GM19025 (cell line): ENCODE data around the gene SREBF2.

ENCODE experiments used
- ATAC-seq: cut with Tn5 transposase; IDR thresholded peaks from one replicate; pipeline ENCODE4 v1.9.1; 2021; ENCODE audit warnings: mild to moderate bottlenecking, low read depth, moderate library complexity; ENCODE audit not compliant: unreplicated experiment

Gene SREBF2

DNA sequence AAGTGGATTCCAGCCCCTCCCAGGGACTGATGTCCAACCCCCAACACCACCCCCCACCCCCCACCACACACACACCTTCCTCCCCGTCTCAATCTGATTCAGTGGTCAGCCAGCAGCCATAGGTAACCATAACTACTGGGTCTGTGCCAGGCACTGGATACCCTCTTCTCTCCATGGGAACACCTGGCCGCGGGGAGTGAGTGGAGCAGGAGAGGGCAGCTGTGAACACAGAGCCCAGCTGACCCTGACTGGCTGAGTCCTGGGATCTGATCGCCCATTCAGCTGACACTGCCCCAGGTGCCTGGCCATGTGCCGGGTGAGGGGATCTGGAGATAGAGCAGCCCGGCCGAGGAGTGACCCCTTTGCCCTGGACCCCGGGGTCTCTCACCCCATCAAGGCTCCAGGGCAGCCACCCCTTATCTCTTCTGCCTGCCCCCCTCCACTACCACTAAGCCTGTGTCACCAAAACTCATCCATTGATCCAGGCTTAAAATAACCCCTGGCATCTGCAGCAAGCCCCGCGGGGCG, 84.5 kb downstream of the SREBF2 start:
- no peak for ATAC-seq

DNA sequence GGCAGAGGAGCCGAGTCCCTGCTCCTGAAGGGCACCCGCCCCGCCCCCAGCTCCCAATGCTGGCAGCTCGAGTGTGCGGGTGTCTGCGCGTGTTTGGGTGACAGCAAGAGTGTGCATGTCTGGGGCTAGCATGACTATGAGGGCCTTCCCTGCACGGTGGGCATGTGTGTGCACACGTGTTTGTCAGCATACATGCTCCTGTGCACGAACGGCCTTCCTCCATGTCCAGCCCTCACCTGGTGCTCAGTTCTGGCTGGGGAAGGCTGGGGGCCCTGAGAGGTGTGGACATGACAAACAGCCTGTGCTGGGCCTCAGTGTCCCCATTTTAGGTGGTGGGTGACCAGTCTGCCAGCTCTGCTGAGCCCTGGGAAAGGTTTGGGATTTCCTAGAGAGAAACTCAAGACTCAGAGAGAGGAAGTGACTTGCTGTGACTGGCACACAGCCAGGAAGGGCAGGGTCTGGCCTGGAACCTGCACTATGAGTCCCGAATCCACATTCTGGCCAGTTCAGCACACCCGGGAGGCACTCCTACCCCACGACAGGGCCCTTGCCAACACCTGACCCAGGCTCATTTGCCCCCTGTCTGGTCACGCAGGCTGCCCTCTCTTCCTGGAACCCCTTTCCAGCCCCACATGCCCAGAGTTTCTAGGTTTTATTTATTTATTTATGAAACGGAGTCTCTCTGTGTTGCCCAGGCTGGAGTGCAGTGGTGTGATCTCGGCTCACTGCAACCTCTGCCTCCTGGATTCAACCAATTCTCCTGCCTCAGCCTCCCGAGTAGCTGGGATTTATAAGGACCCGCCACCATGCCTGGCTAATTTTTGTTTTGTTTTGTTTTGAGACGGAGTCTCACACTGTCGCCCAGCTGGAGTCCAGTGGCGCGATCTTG, 85.2 kb downstream of the SREBF2 start:
- no peak for ATAC-seq

DNA sequence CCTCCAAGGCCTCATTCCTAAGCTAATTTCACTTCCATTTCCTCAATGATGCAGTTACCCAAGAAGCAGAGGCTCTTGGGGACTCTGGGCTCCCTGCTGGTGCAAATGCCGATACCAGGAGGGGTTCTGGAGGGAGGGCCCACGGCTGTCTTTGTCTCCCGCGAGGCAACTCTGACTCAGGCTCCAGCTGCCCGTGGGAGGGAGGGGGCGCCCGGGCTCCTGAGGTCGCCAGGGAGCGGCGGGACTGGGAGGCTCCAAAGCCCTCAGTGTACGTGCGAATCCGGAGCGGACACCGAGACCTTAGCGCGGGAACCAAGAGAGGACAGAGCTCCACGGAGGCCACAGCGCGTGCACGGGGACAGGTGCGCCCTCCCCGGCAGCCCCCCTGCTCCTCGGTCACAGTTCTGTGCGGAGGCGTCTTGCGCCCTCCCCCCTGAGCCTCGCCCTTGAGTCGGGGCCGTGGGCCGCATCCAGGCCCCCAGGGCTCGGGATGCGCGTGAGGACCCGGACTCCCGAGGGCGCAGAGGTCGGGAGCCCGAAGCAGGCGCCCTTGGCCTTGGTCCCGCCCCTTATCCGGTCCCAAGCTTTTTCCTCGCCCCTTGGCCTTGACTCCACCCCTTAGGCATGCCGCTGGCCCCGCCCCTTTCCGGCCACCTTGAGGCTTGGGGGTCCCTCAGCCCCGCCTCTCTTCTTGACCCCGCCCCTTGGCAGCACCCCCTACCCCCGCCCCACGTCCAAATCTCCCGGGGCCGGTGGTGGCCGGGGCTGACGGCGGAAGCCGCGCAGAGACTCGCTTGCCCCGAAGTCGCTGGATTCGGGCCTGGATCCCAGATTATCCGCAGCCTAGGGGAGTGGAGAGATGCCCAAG, 86.7 kb downstream of the SREBF2 start:
- ATAC-seq = peak; percentile 49

DNA sequence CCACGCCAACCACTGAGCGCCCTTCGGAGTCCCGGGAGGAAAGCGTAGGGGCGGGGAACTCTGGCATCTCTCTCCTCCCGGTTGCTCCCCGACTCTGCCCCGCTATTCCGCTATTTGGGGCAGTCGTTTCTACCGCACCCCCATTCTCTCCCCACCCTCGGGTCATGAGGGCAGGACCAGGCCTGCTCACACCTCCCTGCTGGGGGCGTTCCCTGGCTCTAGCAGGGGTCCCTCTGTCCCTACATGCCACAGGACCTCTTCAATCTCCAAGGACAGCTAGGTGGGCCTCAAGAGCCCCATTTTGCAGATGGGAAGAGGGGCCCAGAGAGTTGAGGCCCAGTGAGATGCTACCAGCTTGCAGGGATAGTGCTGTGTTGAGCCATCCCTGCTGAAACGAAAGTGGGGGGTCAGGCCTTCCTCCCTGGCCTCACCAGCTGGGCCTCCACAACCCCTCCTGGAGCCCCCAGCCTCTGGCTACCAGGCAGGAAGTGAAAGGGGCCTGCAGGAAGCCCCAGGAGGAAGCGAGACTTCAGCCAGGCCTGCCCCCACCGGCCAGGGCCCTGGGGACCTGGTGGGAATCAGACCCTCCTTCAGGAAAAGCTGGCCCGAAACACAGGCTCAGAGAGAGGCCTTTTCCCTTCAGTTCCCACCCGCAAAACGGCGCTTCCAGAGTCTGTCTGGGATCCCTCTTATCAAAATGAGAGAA, 87.5 kb downstream of the SREBF2 start:
- peak; percentile 22 for ATAC-seq

- ATAC-seq = no peak
Observed at GRCh38 chr22:41922328-41922727, 89.4 kb downstream of the SREBF2 start.

- no peak for ATAC-seq
Observed at GRCh38 chr22:41922940-41923594, 90.2 kb downstream of the SREBF2 start.

DNA sequence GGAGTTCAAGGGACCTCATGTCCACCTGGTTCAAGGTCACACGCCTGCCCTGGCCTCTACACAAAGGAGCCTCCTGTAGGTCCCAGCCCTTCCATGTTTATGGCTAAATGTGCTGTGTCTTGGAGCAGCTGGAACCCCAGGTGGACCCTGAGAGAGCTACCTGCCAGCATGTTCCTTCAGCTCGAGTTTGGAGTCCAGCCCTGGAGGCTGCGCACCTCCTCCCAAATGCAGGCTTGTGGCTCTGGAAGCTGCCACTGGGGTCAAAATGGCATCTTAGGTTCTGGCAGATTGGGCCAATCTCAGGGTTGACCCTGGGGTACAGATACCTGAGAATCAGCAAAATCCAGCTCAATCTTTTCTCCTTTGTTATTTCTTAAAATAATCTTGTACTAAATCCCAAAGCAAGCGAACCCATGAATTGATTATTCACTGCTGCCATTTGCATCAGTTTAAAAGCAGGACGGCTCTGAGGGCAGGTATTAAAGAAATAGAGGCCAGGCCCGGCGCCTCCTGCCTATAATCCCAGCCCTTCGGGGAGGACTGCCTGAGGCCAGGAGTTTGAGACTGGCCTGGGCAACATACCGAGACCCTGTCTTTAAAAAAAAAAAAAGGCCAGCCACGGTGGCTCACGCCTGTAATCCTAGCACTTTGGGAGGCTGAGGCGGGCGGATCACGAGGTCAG, 90.8 kb downstream of the SREBF2 start:
- ATAC-seq = no peak

DNA sequence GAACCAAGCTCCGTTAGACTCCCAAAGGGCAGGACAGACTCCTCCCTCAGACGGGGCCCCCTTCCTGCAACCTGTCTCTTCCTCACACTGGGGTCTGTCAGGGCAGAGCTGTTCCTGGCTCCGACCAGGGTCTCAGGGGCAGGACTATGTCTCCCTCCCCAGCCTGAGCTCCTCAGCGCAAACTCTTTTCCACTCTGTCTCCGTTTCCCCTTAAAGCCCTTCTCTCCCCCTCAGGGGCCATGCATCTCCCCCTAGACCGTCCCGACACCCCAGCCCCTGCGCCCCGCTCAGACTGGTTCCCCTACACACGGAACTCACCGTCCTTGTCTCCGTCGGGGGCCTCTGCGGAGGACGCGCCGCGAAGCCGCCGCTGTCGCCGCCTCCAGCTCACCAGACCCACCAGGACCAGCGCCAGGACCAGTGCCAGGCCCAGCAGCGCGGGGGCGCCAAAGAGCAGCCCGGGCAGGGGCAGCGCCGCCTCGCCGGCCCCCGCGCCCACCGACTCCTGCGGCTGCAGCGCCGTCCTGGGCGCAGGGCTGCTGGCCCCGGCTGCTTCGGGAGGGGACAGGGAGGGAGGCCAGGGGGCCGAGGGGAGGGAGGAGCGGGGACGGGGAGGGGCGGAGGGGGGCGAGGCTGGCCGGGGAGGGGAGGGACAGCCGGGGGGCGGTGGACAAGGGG, 93.0 kb downstream of the SREBF2 start:
- peak; percentile 31 for ATAC-seq

- no peak for ATAC-seq
Observed at GRCh38 chr22:41927813-41928212, 94.9 kb downstream of the SREBF2 start.

DNA sequence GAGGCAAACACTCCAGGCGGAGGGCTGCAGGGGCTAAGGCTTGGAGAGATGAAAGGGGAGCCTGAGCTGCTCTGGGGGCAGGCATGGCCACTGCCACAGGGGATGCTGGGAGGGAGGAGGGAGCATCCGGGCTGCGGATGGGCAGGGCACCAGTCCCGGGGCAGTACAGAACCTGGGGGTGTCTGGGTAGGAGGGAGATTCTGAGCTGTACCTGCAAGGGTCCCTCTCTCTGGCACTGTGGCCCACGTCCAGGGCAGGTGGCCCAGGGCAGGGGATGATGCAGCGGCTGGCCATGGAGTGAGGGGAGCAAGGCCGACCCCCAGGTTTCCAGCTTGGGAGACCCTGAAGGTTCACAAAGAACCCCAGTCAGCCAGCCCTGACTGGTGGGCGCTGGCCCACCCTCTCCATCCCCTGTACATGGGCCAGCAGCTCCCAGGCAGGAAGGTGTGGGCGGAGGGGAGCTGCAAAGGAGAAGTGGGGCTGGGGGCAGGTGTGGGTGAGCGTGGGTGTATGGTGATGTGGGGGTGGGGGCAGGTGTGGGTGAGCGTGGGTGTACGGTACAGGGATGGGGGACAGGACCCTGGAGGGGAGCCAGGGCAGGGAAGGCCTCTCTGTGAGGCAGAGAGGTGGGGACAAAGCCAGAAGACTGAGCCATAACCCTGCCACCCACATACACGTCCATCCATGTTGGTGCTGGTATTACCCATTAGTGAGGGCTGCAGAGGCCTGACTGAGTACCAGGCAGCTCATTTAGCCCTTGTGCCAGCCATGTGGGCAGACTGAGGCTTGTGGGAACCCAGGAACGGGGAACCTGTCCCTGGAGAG, 95.9 kb downstream of the SREBF2 start:
- ATAC-seq = no peak

DNA sequence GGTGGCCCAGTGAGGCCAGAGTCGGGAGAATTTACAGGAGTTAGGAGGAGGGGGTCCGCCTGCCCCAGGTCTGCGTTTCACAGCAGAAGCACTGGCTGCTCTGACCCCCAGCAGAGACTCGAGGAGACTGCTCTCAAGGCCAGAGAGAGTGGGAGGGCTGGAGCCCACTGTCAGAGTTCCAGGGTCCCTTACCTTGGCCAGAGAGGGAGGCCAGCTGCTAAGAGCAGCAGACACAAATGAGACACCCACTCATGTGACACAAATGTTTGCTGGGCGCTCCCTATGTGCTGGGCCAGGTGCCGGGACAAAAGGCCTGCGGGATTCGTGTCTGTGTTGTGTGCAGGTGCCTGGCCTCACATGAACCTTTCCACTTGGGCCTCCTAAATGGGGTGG, 96.5 kb downstream of the SREBF2 start:
- no peak for ATAC-seq

GRCh38 chr22:41931701-41932269, 98.9 kb downstream of the SREBF2 start:
- ATAC-seq = no peak

GRCh38 chr22:41932353-41932752, 99.4 kb downstream of the SREBF2 start:
- no peak for ATAC-seq

DNA sequence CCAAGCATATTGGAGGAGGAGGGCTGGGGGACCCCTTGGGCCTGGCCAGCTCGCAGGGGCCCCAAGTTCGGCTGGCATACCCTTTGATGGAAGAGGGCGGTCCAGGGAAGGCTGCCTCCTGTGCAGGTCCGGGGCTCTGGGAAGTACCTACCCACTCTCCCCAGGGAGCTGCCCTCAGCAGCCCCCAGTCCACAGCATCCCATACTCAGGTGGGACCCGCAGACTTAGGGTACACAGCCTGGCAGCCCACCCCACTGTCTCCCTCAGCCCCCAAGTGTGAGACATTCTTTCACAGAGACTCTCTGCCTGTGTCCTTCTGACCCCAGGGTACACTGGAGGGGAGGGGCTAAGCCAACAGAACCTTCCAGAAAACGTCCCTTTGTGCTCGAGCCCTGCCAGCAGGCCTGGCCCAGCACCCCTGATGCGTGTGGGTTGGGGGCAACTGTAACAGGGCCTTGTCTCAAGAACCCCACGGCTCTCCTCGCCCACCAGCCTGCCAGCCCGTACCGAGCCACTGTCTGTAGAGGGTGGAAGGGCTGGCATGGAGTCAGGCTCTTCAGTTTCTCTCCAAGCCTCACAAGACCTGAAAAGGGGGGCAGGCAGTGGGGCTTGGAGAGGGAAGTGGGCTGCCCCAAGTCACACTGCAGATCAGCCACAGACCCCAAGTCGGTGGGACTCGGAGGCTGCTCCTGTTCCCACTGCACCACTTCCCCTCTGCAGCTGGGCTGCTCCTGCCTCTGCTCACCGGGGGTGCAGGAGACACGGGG, 100.7 kb downstream of the SREBF2 start:
- ATAC-seq = no peak

- ATAC-seq = no peak
Observed at GRCh38 chr22:41934284-41935014, 101.5 kb downstream of the SREBF2 start.

GRCh38 chr22:41935015-41935351, 102.1 kb downstream of the SREBF2 start:
- ATAC-seq = no peak

- ATAC-seq = no peak
Observed at GRCh38 chr22:41935509-41935908, 102.6 kb downstream of the SREBF2 start.
